Stimulated activated CD4-positive, alpha-beta T cell treated with anti-CD3 and anti-CD28 coated beads, Interleukin-1b, Interleukin-23, amount 100 ng/mL, for 4 hours (primary cell): ENCODE data around the gene ITPR1.

Experiments
- DNase-seq, 2 donors: peaks; one replicate each; pipeline ENCODE4 v3.0.0-alpha.2; 2020; ENCODE audit warnings: low read depth in 2 of 2

ITPR1 gene

GRCh38 chr3:4491855-4492207 lies 1.3 kb upstream of the ITPR1 start:
- DNase-seq = no peak

DNA sequence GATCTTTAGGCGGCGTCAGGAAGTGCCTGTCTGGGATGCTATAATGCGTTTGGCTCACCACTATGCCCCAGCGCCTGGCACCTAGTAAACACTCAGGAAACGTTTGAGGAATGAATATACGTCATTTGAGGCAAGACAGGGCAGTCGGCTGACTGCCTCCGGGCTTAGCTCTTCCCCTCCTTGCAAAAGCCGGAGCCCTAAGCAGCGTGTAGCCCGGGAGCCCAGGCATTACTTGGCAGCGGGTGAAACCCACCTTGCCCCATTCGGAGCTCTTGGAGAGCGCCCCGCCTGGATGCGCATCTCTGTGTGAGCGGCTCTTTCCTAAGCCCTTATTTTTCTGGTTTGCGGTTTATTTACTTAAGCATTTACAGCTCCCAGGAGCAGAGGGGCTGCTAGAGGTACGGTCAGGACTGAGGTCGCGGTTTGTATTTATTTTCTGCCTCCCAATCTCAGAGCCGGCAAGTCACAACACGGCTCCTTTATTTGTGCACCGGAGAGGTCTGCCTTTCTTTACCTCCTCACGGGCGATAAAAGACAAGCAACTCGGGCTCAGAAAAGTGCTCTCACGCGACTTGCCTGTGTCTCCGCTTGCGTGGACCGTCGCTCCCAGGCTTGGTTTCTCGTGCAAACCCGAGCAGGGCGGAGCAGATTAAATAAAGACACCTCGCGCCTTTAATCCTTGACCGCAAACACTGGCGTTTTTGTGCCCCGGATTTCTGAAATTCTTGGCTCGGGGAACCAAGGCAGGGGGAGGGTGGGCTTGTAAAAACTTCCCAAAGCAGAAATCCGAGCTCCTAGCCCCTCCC lies 737 bp upstream of the ITPR1 start:
- DNase-seq = peak in 1 of 2 donors; percentile 28

GRCh38 chr3:4493941-4494894 lies 1.1 kb downstream of the ITPR1 start:
- DNase-seq = no peak

GRCh38 chr3:4494895-4495264 lies 1.7 kb downstream of the ITPR1 start:
- DNase-seq = no peak

GRCh38 chr3:4495294-4496086 lies 2.3 kb downstream of the ITPR1 start:
- DNase-seq = no peak

GRCh38 chr3:4496087-4496452 lies 2.9 kb downstream of the ITPR1 start:
- no peak for DNase-seq

DNA sequence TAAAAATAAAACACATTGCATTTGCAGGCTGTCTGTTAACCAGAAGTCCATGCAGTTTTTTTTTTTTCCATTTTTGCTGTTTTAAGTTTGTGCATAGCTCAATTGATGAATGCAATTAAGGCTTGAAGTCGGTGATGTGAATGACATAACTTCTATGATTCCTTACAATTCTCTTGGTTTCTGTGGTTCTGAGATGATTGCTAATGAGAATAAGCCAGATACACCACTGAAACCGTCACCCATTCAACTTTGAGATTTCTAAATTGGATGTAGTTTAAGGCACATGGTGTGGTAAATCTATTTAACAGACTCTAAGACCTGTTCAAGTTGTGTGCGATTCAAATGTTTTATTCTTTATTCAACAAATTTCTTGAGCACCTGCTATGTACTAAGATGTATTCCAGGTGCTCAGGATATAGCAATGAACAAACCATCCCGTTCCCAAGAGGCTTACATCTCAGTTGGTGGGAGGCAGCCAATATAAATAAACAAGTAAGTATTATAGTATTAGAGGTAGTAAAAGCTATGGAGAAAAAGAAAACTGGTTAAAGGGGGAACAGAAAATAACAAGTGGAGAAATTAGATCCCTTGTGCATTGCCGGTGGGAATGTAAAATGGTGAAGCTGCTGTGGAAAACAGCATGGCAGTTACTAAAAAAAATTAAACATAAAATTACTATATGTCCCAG lies 4.0 kb downstream of the ITPR1 start:
- DNase-seq = no peak

- no peak for DNase-seq
These were observed 4.7 kb downstream of the ITPR1 start for GRCh38 chr3:4497843-4498324.

GRCh38 chr3:4498446-4498845 lies 5.3 kb downstream of the ITPR1 start:
- DNase-seq = no peak

GRCh38 chr3:4501437-4501836 lies 8.3 kb downstream of the ITPR1 start:
- DNase-seq = no peak

GRCh38 chr3:4501927-4502326 lies 8.8 kb downstream of the ITPR1 start:
- DNase-seq = no peak

DNA sequence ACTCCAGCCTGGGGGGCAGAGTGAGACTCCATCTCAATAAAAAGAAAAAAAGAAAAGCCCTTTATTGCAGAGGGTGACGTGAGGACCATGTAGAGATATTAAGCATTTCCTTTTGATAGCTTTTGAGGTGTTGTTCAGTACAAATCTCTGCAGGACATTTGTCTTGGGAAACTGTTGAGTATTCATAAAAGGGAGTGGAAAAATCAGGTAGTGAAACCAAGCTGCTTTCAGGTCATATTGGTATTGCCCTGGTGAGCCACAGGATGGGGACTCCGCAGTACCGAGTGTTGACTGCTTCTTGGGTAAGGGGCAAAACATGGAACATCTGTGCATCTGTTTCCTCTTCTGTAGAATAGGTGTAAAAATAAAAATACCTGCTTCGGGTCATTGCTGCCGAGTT lies 9.9 kb downstream of the ITPR1 start:
- DNase-seq = no peak

- DNase-seq = no peak
These were observed 11.5 kb downstream of the ITPR1 start for GRCh38 chr3:4504340-4505261.

DNA sequence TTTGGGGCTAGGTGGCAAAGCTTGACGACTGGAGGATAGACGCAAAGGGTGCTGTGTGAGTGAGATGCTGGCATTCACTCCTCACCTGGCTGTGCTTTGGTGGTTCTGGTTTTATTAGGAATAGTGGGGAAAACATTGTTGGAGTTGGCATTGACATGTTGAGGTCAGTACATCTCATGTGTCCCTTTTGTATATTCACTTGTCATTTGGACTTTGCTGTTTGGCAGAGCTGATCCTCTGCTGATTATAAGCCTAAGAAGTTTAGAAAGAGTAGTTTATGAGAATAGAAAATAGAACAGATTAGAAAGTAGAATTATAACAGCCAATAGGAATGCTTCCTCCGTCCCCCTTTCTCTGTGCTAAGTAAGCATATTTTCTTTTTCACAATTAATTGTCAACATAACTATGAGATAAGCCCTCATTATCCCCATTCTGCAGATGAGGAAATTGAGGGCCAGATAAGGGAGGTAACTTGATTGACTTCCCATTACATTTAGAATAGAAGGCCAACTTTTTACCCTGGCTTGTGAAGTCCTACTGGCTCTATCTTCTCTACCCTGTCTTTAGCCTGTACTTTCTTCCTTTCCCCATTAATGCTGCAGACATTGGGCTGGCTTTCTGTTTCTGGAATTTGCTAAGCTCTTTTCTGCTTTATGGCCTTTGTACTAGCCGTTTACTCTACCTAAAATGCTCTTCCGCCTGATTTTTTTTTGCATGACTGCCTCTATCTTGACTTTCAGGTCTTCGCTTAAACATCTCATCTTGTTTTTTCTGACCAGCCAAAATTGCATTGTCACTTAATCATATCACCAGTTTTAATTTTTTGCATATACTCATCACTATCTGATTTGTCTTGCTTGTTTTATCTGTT lies 12.8 kb downstream of the ITPR1 start:
- DNase-seq = no peak

GRCh38 chr3:4506559-4507023 lies 13.4 kb downstream of the ITPR1 start:
- DNase-seq = no peak

DNA sequence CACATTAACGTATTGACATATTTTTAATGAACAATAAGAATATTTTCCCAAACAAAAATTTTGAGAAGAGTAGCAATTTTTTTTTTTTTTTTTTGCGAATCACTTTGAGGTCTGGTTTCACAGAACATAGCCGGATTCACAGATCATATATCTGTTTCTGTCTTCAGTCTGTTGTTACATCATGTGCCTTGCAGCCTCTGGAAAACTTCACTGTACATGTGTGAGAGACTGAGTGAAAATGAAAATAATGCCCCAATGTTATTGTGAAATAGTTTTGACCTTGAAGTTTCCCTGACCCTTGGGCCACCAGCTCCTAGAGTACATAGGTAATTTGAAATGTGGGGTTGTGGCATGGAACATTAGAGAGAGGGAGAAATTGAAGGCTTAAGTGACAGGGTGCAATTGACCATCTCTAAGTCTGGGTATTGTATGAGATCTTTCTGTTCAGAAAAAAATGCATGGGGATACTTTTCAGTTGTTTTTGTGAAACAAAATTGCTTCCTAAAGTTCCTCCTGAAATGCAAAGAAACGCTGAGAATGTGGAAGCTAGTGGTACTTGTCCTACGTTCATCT lies 14.0 kb downstream of the ITPR1 start:
- DNase-seq = no peak

DNA sequence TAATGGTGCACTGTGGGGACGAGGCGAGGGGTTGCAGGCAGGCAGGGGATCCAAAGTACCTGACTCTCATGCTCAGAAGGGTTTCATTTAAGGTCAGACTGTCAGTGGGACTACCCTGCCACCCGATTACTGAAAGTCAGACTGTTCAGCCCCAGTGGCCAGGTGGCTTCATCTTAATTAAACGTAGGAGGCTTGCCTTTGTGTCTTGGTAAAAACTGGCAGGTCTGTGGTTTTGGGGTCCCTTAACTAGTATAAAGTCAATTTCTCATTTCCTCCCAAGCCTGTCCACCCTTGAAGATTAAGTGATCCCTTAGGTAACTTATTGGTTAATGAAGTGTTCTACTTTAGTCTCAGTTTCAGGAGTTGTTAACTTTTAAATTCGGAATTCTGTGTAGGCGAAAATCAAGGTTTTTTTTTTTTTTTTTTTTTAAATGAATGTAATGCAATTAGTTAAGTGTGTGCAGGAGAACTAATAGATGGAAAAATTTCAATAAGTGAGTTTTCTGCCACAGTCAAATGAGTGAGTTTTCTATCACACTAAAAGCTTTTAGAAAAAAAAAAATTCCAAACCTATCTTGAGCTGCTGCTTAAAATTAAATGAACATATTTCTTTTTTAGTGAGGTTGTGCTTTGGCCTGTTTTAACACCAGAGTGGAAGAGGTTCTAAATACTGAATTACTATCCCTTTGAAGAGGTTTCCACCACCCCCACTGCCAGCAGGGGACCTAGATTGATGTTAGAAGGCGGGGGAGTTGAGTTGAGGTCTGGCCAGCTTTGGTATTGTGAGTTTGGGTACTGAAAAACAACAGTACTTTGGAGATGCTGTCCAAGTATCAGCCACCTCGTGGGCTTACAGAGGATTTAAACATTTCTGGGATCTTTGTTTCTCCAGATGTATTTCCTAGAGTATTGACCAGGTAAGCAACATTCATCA lies 15.2 kb downstream of the ITPR1 start:
- no peak for DNase-seq

DNA sequence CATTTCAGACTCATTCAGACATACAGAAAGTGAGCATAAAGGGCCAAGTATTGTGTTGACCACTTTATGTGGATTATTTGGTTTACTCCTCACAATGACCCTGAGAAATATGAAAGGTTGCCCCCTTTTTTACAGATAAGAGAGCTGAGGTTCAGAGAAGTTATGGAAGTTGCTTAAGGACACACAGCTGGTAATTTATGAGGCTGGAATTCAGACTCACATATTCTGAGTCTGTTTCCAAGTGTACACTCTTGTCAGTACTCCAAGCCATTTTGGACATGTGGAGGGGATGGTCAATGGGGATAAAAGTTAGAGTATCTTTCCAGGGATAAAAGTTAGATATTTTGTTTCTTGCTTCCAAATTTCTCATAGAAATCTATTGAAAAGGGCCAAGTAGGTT lies 15.9 kb downstream of the ITPR1 start:
- no peak for DNase-seq
